K562 treated with DMSO at 1 percent for 24 hours (cell line): Measurements from ENCODE around the gene EGR1. TPM values are rescaled to one million over a fixed set of nuclear protein-coding genes. Genes with fewer than 3 reads are reported as not detected.

Experiments
- total RNA-seq: library from RNA; unstranded; fragments of 300-600 nt; gene quantifications from 2 replicates; pipeline ENCODE4 v1.2.3, GENCODE V29; 2022; ENCODE audit warnings: low read depth; ENCODE audit not compliant: insufficient read depth

The EGR1 gene
- total RNA-seq, result 22.3 and 23.1 TPM in 2 replicates

DNA sequence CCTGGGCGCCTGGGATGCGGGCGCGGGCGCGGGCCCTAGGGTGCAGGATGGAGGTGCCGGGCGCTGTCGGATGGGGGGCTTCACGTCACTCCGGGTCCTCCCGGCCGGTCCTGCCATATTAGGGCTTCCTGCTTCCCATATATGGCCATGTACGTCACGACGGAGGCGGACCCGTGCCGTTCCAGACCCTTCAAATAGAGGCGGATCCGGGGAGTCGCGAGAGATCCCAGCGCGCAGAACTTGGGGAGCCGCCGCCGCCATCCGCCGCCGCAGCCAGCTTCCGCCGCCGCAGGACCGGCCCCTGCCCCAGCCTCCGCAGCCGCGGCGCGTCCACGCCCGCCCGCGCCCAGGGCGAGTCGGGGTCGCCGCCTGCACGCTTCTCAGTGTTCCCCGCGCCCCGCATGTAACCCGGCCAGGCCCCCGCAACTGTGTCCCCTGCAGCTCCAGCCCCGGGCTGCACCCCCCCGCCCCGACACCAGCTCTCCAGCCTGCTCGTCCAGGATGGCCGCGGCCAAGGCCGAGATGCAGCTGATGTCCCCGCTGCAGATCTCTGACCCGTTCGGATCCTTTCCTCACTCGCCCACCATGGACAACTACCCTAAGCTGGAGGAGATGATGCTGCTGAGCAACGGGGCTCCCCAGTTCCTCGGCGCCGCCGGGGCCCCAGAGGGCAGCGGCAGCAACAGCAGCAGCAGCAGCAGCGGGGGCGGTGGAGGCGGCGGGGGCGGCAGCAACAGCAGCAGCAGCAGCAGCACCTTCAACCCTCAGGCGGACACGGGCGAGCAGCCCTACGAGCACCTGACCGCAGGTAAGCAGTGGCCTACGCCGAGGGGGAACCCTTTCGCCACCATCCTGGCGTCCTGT is at the start of gene EGR1:
TSS of gene EGR1 (plus strand) at position 219 of the 864 bp plus-strand sequence. CDS start at position 502, 283 bp downstream.

GRCh38 chr5:138438724-138439476 is 26.4 kb upstream of the EGR1 start, which contains the start of gene REEP2:
Gene REEP2, plus strand, starts transcription at chr5:138439057. Its CDS starts 152 bp downstream, at chr5:138439209.

Other genes with a start within 250 kb of the EGR1 start
- gene GFRA3, start 190.9 kb upstream of the EGR1 start, total RNA-seq, result not detected in 2 replicates
- gene CDC25C, start 133.7 kb upstream of the EGR1 start, total RNA-seq, result 35.8 and 39.8 TPM in 2 replicates
- 49.6 and 54.5 TPM in 2 replicates for gene FAM53C, start 127.2 kb upstream of the EGR1 start, total RNA-seq
- gene KDM3B, start 112.8 kb upstream of the EGR1 start, total RNA-seq, result 37.3 and 43.6 TPM in 2 replicates
- 2.1 TPM in 2 replicates for gene REEP2, start 26.4 kb upstream of the EGR1 start, total RNA-seq
- gene ETF1, start 77.8 kb downstream of the EGR1 start, total RNA-seq, result 47.5 and 58.4 TPM in 2 replicates
- 217 and 224 TPM in 2 replicates for gene HSPA9, start 109.9 kb downstream of the EGR1 start, total RNA-seq